ENCODE results near the gene CDK18. TPM values are rescaled to one million over a fixed set of nuclear protein-coding genes. Genes with fewer than 3 reads are reported as not detected.

CDK18 gene
- total RNA-seq, 1 donor from 2014 or later = 23.9 TPM

DNA sequence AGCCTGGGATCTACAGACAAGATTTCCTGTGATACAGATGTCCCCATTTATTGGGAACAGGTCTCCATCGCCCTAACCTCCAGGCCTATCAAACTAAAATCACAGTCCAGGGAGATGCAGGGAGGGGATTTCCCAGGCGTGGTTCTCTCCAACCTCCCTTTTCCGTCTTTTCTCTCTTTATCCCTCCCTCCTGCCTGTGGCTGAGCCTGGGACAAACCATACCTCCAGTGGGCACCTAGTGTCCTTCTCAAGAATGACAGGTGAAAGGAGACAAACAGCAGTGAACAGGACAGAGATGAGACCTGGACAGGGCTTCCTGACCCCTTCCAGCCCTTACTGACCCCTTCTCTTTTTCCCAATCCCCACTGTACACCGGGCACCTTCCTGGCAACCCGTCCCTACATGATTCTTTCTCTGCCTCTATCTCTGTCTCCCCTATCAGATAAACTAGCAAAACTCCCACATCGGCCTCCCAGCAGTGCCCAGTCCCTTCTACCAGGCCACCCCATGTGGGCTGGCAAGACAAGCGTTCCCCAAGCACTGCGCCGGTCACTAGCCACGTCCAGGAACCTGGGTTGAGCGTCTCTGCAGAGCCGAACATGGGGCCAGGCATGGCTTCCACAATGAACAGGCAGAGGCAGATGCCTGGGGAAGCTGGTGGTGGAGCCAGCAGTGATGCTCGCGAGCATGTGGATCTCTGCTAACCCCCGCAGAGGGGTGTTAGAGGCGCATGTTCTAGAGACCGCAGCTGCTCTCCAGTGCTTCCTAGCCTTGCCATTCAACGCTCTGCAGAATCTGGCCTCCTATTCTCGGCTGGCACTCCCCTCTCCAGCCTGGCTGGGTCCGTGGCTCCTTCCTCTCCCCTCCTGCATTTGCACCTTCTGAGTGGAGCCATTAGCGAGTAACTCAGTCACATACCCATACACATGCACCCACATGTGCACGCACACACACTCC is 72.6 kb downstream of the CDK18 start:
- peaks cover 45% of the 10 kb centered on the region for H3K27me3 Mint-ChIP-seq
- H3K36me3 Mint-ChIP-seq (ENCODE audit: insufficient read depth) = no peaks in the 10 kb centered on the region
- peaks cover 6% of the 10 kb centered on the region for H3K4me1 Mint-ChIP-seq (ENCODE audit: low read depth)
- no peak overlapping the region for H3K27ac Mint-ChIP-seq
- no peaks in the 10 kb centered on the region for H3K9me3 Mint-ChIP-seq (ENCODE audit: low read depth)
- no peak overlapping the region for H3K4me3 Mint-ChIP-seq (ENCODE audit: low read depth)
- TF ChIP-seq, protein P1, sequence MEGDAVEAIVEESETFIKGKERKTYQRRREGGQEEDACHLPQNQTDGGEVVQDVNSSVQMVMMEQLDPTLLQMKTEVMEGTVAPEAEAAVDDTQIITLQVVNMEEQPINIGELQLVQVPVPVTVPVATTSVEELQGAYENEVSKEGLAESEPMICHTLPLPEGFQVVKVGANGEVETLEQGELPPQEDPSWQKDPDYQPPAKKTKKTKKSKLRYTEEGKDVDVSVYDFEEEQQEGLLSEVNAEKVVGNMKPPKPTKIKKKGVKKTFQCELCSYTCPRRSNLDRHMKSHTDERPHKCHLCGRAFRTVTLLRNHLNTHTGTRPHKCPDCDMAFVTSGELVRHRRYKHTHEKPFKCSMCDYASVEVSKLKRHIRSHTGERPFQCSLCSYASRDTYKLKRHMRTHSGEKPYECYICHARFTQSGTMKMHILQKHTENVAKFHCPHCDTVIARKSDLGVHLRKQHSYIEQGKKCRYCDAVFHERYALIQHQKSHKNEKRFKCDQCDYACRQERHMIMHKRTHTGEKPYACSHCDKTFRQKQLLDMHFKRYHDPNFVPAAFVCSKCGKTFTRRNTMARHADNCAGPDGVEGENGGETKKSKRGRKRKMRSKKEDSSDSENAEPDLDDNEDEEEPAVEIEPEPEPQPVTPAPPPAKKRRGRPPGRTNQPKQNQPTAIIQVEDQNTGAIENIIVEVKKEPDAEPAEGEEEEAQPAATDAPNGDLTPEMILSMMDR (IDR thresholded peaks at IDR 0.05; ENCODE audit: unreplicated experiment) = no peak
- no peak for DNase-seq (ENCODE audit: low spot score, unreplicated experiment)

DNA sequence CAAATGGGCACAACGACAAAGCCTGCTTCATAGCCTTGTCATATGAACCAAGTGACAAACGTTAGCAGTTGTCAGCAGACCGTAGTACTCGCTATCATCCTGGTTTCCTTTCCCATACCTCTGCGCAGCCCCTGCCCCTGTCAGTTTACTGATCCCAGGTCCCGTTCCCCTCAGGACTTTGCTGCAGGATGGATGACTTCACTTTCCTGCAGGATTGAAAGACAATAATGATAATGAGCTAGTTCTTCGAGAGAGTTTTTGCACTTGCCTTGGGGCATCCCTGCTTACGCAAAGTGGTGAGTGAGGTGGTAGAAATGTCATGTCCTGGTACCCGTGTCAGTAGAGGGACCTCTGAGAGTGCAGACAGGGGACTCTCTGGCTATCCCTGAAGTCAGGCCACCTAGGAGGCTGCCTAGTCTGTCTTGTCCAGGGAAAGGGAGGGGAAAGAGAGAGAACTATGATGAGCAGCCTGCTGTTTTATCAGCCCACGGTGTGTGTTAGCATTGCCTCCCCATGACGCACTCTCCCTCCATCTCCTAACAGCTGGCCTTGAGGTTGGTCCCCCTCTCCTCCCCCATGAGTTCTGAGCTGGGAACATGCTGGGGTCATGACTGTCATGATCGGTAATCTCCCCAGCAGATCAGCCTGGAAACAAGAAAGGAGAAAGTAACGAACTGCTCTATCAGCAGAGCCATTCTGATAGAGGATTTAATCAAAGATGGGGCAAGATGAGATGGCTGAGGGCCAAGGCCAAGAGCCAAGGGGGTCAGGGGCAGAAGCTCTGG is 73.6 kb downstream of the CDK18 start:
- TF ChIP-seq, protein P1 (IDR thresholded peaks at IDR 0.05; ENCODE audit: unreplicated experiment) = no peak
- peaks cover 43% of the 10 kb centered on the region for H3K27me3 Mint-ChIP-seq
- no peaks in the 10 kb centered on the region for H3K36me3 Mint-ChIP-seq (ENCODE audit: insufficient read depth)
- H3K9me3 Mint-ChIP-seq (ENCODE audit: low read depth) = no peaks in the 10 kb centered on the region
- no peak overlapping the region for H3K4me3 Mint-ChIP-seq (ENCODE audit: low read depth)
- peaks cover 1% of the 10 kb centered on the region for H3K4me1 Mint-ChIP-seq (ENCODE audit: low read depth)
- no peak for DNase-seq (ENCODE audit: low spot score, unreplicated experiment)
- H3K27ac Mint-ChIP-seq = no peak overlapping the region

DNA sequence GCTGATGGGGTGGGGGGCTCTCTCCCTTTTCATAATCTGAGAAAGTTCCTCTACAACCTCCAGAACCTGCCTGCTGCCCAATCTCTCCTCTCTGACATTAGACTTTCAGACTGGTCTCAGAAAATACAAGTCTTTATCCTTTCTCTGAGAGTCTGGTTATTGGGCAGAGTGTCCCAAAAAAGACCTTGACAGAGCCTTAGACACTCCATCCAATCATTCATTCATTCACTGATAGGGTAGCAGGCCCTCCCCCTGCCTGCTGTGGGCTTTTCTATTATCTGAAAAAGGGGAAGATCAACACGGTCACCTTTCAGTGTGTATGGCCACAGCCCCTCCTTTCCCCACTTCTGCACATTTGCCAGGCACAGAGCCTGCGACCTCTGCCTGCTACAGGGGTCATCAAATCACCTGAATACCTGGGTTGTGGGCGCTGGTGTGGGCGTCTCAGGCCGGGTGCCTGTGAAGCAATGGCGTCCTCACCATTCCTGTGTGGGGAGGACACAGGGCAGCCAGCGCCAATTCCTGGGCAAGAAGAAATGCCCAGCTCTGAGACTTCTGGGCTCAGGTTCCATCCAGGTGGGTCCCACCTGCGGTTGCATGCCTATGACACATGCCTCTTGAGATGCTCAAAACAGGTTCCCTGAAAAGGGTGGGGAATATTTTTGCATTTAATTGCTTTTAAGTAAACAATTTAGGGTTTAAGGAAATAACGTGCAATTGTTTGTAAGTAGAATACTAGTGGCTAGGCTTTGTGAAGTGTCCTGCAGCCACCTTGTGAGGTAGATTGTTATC is 74.5 kb downstream of the CDK18 start:
- TF ChIP-seq, protein P1 (IDR thresholded peaks at IDR 0.05; ENCODE audit: unreplicated experiment) = no peak
- Mint-ChIP-seq H3K27ac (no peak overlapping the region), H3K4me1 (ENCODE audit: low read depth) (peaks cover 1% of the 10 kb centered on the region), H3K4me3 (ENCODE audit: low read depth) (no peak overlapping the region), H3K9me3 (ENCODE audit: low read depth) (no peaks in the 10 kb centered on the region), H3K36me3 (ENCODE audit: insufficient read depth) (no peaks in the 10 kb centered on the region), H3K27me3 (peaks cover 47% of the 10 kb centered on the region)
- no peak for DNase-seq (ENCODE audit: low spot score, unreplicated experiment)

DNA sequence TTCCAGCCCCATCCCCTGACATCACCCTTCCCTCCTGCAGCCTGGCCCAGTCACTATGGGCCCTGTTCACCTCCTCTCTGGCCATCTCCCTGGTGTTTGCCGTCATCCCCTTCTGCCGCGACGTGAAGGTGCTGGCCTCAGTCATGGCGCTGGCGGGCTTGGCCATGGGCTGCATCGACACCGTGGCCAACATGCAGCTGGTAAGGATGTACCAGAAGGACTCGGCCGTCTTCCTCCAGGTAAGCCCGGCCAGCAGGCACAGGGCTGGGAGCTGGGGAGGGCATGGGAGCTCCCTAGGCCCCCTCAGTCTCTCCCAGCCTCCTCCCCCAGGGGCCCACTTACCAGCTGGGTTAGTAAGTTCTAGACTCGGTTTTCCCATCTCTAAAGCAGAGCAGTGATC is 75.2 kb downstream of the CDK18 start:
- H3K27me3 Mint-ChIP-seq = peaks cover 43% of the 10 kb centered on the region
- DNase-seq (ENCODE audit: low spot score, unreplicated experiment) = no peak
- no peak overlapping the region for H3K27ac Mint-ChIP-seq
- H3K4me1 Mint-ChIP-seq (ENCODE audit: low read depth) = peaks cover 1% of the 10 kb centered on the region
- TF ChIP-seq, protein P1 (IDR thresholded peaks at IDR 0.05; ENCODE audit: unreplicated experiment) = no peak
- no peaks in the 10 kb centered on the region for H3K9me3 Mint-ChIP-seq (ENCODE audit: low read depth)
- no peak overlapping the region for H3K4me3 Mint-ChIP-seq (ENCODE audit: low read depth)
- H3K36me3 Mint-ChIP-seq (ENCODE audit: insufficient read depth) = no peaks in the 10 kb centered on the region

Measured in progenitor cell of endocrine pancreas (in vitro differentiated cells).